HG03095 (cell line): Measurements from ENCODE around the gene DCC.

Source experiments
- ATAC-seq: cut with Tn5 transposase; IDR thresholded peaks from one replicate; pipeline ENCODE4 v1.9.1; 2021; ENCODE audit warnings: moderate library complexity; ENCODE audit not compliant: unreplicated experiment

The DCC gene

GRCh38 chr18:52992041-52992440 is 652.0 kb downstream of the DCC start:
- no peak for ATAC-seq

GRCh38 chr18:52995875-52996274 is 655.9 kb downstream of the DCC start:
- no peak for ATAC-seq

- ATAC-seq, result no peak
These were observed 659.6 kb downstream of the DCC start for GRCh38 chr18:52999633-53000032.

GRCh38 chr18:53004798-53005197 is 664.8 kb downstream of the DCC start:
- ATAC-seq, result no peak

GRCh38 chr18:53018791-53019190 is 678.8 kb downstream of the DCC start:
- ATAC-seq, result no peak

GRCh38 chr18:53025247-53025646 is 685.2 kb downstream of the DCC start:
- no peak for ATAC-seq

- no peak for ATAC-seq
These were observed 688.6 kb downstream of the DCC start for GRCh38 chr18:53028565-53028964.

- ATAC-seq, result no peak
These were observed 693.1 kb downstream of the DCC start for GRCh38 chr18:53033128-53033527.

- no peak for ATAC-seq
These were observed 698.6 kb downstream of the DCC start for GRCh38 chr18:53038608-53039007.

GRCh38 chr18:53040286-53040685 is 700.3 kb downstream of the DCC start:
- no peak for ATAC-seq

- ATAC-seq, result no peak
These were observed 716.1 kb downstream of the DCC start for GRCh38 chr18:53056064-53056463.

GRCh38 chr18:53070788-53071187 is 730.8 kb downstream of the DCC start:
- ATAC-seq, result no peak

GRCh38 chr18:53080687-53081086 is 740.7 kb downstream of the DCC start:
- no peak for ATAC-seq

GRCh38 chr18:53093636-53094035 is 753.6 kb downstream of the DCC start:
- ATAC-seq, result no peak

- ATAC-seq, result no peak
These were observed 761.6 kb downstream of the DCC start for GRCh38 chr18:53101536-53102105.

- ATAC-seq, result no peak
These were observed 774.4 kb downstream of the DCC start for GRCh38 chr18:53114441-53114840.

- no peak for ATAC-seq
These were observed 776.0 kb downstream of the DCC start for GRCh38 chr18:53115876-53116585.

GRCh38 chr18:53117851-53118250 is 777.9 kb downstream of the DCC start:
- no peak for ATAC-seq

- ATAC-seq, result no peak
These were observed 786.2 kb downstream of the DCC start for GRCh38 chr18:53126210-53126609.

GRCh38 chr18:53131001-53131400 is 791.0 kb downstream of the DCC start:
- ATAC-seq, result no peak

GRCh38 chr18:53134711-53135110 is 794.7 kb downstream of the DCC start:
- ATAC-seq, result no peak

- no peak for ATAC-seq
These were observed 795.7 kb downstream of the DCC start for GRCh38 chr18:53135654-53136053.
